Glutamatergic neuron (in vitro differentiated cells): ENCODE measurements around the gene ARHGAP23. TPM values are rescaled to one million over a fixed set of nuclear protein-coding genes. Genes with fewer than 3 reads are reported as not detected.
A peak's percentile ranks its signal among the peaks of the same experiment; 100 is the strongest.
"Not testable (repeated sequence)": the region's sequence is repeated elsewhere in the genome, so short reads cannot be mapped to it uniquely, and the experiment has no call there.

Experiments used
- DNase-seq: peaks from one replicate; pipeline ENCODE4 v3.0.0; 2022
- H3K27ac Mint-ChIP-seq: one replicate; pipeline ENCODE4 v1.8.0; 2020; ENCODE audit warnings: mild to moderate bottlenecking, mixed read lengths, inconsistent platforms; ENCODE audit not compliant: unreplicated experiment
- H3K27me3 Mint-ChIP-seq: one replicate; pipeline ENCODE4 v1.8.0; 2020; ENCODE audit warnings: mild to moderate bottlenecking, moderate library complexity, mixed read lengths, inconsistent platforms; ENCODE audit not compliant: unreplicated experiment
- H3K36me3 Mint-ChIP-seq: one replicate; pipeline ENCODE4 v1.8.0; 2020; ENCODE audit warnings: mild to moderate bottlenecking, mixed read lengths, inconsistent platforms; ENCODE audit not compliant: unreplicated experiment
- H3K4me1 Mint-ChIP-seq: one replicate; pipeline ENCODE4 v1.8.0; 2020; ENCODE audit warnings: mild to moderate bottlenecking, low read depth, mixed read lengths, inconsistent platforms; ENCODE audit not compliant: unreplicated experiment
- H3K4me3 Mint-ChIP-seq: one replicate; pipeline ENCODE4 v1.8.0; 2020; ENCODE audit warnings: mild to moderate bottlenecking, mixed read lengths, inconsistent platforms; ENCODE audit not compliant: unreplicated experiment
- H3K9me3 Mint-ChIP-seq: one replicate; pipeline ENCODE4 v1.8.0; 2020; ENCODE audit warnings: mild to moderate bottlenecking, moderate library complexity, mixed read lengths, inconsistent platforms; ENCODE audit not compliant: unreplicated experiment
- total RNA-seq: library from RNA; stranded (reverse); fragmentation: NEBNext Ultra II Directional; extraction: Animal tissue kit (Norgen Biotek cat#: 25700); gene quantifications from one replicate; pipeline ENCODE4 v1.2.1, GENCODE V29; 2021; ENCODE audit not compliant: unreplicated experiment
- TF ChIP-seq, protein P1 (sequence below): fragments of 200-600 bp; sonication (generic); IDR thresholded peaks from one replicate; pipeline ENCODE4 v1.5.0; 2021; ENCODE audit not compliant: partially characterized antibody, unreplicated experiment

ARHGAP23 gene
- total RNA-seq, 1 donor from 2014 or later: 23.6 TPM

DNA sequence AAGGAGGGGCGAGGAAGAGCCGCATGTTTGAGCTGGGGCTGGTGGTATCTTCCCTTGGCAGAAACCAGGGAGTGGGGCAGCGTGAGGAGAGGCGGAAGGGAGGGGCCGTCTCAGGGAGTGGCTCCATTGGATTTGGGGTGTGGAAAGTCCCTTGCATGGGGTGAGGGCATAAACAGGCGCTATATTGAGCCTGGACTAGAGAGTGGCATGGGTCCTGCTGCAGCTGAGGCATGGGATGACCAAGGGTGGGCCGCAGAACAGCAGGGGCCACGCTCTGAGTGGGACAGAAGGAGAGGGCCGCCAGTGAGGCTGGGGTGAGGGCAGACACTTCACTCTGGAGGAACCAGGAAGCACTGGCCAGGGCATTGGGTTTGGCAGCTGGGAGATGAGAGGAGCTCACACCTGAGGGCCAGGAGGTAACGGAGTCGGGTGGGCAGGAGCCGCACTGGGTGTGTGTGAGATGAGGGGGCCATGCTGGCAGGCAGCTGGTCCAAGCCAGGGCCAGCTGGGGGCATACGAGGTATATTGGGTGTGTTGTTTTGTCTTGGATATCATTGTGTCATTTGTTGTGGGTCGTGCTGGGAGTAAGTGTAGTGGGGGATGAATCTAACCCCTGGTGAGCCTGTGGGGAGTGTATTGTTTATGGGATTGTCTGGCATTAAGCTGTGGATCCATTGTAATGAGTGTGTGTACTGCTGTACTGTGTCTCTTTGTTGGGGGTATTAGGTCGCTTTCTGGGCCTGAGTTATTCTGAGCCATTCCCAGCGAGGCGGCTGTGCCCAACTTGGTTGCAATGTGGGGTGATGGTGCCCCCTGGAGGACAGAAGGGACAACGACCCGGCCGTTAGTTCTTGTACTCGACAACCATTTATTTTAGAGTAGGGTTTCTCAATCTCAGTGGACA, 56.2 kb downstream of the ARHGAP23 start:
- peaks cover 14% of the 10 kb centered on the region for H3K4me1 Mint-ChIP-seq
- H3K4me3 Mint-ChIP-seq, H3K9me3 Mint-ChIP-seq, H3K36me3 Mint-ChIP-seq: not testable (repeated sequence)
- peak; percentile 82 for DNase-seq
- peak overlapping the region; percentile 46 for H3K27ac Mint-ChIP-seq
- H3K27me3 Mint-ChIP-seq: peaks cover 11% of the 10 kb centered on the region
- TF ChIP-seq, protein P1, sequence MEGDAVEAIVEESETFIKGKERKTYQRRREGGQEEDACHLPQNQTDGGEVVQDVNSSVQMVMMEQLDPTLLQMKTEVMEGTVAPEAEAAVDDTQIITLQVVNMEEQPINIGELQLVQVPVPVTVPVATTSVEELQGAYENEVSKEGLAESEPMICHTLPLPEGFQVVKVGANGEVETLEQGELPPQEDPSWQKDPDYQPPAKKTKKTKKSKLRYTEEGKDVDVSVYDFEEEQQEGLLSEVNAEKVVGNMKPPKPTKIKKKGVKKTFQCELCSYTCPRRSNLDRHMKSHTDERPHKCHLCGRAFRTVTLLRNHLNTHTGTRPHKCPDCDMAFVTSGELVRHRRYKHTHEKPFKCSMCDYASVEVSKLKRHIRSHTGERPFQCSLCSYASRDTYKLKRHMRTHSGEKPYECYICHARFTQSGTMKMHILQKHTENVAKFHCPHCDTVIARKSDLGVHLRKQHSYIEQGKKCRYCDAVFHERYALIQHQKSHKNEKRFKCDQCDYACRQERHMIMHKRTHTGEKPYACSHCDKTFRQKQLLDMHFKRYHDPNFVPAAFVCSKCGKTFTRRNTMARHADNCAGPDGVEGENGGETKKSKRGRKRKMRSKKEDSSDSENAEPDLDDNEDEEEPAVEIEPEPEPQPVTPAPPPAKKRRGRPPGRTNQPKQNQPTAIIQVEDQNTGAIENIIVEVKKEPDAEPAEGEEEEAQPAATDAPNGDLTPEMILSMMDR: peak; percentile 81

DNA sequence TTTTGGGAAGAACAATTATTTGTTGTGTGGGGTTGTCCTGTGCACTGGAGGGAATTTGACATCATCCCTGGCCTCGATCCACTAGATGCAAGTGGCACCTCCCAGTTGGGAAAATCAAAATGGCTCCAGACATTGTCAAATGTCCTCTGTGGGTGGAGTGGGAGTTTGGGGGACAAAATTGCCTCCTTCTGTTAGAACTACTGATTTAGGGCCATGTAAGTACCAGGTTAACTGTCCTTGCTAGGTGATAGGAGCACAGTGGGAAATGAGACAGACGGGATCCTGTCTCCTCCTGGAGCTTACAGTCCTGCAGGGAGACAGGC, 56.8 kb downstream of the ARHGAP23 start:
- Mint-ChIP-seq H3K27ac (no peak overlapping the region), H3K4me3 (peak overlapping the region; percentile 14), H3K27me3 (peaks cover 11% of the 10 kb centered on the region), H3K4me1 (peaks cover 17% of the 10 kb centered on the region), H3K36me3 (no peaks in the 10 kb centered on the region), H3K9me3 (peaks cover 7% of the 10 kb centered on the region)
- no peak for DNase-seq
- TF ChIP-seq, protein P1: no peak

DNA sequence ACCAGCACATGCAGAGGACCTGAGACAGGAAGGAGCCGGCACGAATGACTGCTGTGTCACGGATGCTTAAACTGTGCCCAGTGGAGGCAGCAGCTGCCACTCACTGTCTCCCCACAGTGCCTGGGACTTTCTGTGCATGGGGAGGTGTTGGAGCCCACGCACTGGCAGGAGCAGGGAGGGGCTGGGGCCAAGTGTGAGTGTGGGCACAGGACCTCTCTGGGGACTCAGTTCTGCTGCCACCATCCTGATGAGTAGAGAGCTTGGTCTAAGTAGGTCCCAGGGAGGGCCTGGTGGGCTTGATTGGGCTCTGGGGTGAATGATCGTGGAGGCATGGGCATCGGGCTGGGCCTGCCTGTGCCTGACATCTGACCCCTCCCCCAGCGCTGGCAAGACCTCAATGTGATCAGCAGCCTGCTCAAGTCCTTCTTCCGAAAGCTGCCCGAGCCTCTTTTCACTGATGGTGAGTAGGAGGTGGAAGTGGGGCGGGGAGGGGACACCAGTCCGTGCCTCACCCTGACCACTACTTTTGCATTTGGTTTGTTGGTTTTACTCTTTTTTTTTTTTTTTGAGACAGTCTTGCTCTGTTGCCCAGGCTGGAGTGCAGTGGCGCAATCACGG, 57.5 kb downstream of the ARHGAP23 start:
- not testable (repeated sequence) for H3K4me3 Mint-ChIP-seq, H3K27ac Mint-ChIP-seq, DNase-seq, H3K36me3 Mint-ChIP-seq, H3K9me3 Mint-ChIP-seq
- peaks cover 11% of the 10 kb centered on the region for H3K27me3 Mint-ChIP-seq
- peaks cover 17% of the 10 kb centered on the region for H3K4me1 Mint-ChIP-seq

DNA sequence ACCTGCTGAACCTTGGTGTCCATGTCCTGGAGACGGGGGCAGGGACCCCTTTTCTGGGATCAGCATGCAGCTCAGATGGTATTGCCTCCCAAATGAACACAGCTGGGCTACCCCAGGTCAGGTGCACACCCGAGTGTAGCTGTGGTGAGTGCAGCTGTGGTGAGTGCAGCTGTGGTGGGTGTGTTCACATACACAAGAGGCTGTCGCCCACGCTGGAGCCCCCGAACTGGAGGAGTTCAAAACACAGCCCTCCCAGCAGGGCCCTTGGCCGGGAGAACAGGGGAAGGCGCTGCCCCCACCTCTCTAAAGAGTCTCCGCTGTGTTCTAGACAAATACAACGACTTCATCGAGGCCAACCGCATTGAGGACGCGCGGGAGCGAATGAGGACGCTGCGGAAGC, 61.5 kb downstream of the ARHGAP23 start:
- H3K36me3 Mint-ChIP-seq, DNase-seq, H3K4me3 Mint-ChIP-seq, H3K9me3 Mint-ChIP-seq, H3K27me3 Mint-ChIP-seq, H3K4me1 Mint-ChIP-seq, H3K27ac Mint-ChIP-seq: not testable (repeated sequence)

DNA sequence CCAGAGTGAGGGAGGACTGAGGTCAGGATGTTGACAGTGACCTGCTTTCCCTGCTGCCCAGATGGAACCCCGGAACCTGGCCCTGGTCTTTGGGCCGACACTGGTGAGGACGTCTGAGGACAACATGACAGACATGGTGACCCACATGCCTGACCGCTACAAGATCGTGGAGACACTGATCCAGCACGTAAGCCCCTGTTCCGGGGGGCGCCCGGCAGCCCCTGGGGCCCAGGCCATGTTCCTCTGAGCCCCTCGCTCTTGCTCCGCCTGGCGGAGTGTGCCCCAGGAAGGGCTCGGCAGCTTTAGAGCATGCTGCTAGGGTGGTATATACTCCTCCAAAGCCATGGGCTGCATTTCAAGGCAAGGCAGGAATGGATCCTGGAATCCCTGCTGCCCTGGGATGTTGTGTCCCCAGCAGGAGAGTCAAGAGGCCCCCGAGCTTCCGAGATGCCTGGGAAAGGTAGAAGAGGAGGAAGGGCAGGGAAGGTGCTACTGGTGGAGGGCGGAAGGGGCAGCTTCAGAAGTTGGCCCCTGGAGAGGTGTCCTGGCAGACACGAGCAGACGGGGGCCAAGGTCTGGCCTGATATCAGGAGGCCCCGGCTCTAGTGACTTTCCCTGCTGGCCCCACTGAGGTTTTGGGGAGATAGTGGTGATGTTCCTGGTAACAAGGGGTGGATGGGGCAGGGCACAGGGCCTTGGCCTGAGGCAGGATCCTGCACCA, 63.2 kb downstream of the ARHGAP23 start:
- not testable (repeated sequence) for DNase-seq, H3K27ac Mint-ChIP-seq, H3K9me3 Mint-ChIP-seq, H3K27me3 Mint-ChIP-seq, H3K36me3 Mint-ChIP-seq, H3K4me3 Mint-ChIP-seq, H3K4me1 Mint-ChIP-seq
- TF ChIP-seq, protein P1: peak; percentile 54

DNA sequence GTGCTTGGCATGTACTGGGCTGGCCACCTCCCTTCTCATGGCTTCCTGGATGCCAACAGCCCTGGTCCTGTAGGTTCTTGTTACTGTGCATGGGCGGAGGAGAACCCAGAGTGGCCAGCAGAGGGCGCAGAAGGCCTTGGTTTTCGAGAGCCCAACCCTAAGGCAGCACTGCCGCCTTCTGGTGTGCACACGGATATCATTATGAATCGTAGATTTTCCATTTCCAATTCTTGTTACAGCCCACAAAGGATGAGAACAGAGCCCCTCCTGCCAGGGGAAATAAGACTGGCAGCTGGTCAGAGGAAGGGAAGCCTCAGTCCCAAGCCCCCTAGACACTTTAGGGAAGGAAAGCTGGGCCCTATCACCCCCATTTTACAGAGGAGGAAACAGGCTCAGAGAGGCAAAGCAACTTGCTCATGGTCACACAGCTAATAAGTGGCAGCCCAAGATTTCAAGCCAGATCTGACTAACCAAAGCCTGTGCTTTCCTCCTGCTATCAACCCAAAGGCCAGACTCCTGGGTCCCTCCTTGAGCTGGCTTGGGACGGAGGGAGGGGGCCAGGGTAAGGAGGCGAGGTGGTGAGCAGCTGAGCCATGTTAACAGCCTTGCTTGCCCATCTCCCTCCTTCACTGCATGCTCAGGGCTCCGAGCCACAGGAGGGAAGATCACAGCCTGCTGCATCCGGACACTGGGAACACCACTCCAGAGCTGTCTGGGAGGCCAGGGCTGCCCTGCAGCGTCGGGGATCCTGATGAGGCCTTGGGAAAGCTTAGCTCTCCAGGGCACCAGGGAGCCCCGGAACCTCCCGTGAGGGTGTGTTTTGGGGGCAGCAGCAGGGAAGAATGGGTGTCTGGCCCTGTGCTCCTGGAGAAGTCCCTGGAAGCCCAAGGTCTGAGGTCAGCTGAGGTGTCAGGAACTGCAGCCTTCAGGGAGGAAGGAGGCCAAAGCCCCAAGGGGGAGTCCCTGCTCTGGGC, 64.1 kb downstream of the ARHGAP23 start:
- H3K4me3 Mint-ChIP-seq, H3K9me3 Mint-ChIP-seq, H3K27ac Mint-ChIP-seq, H3K27me3 Mint-ChIP-seq, H3K36me3 Mint-ChIP-seq, H3K4me1 Mint-ChIP-seq: not testable (repeated sequence)
- peak; percentile 96 for DNase-seq

DNA sequence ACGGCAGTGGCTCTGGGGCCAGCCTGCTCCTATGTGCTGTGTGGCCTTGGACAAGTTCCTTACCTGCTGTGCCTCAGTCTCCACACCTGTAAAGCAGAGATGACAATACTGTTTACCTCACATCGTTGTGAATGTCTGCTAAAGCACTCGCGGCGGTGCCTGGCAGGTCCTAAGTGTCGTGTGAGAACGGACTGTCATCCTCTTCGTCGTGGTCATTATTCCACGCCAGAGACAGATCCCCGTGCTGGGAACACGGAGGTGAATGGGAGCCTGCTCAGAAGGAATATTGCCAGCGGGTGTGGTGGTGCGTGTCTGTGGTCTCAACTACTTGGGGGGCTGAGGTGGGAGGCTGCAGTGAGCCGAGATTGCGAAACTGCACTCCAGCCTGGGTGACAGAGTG, 65.9 kb downstream of the ARHGAP23 start:
- not testable (repeated sequence) for H3K27me3 Mint-ChIP-seq, H3K27ac Mint-ChIP-seq, DNase-seq, H3K9me3 Mint-ChIP-seq, H3K4me3 Mint-ChIP-seq, H3K36me3 Mint-ChIP-seq, H3K4me1 Mint-ChIP-seq

DNA sequence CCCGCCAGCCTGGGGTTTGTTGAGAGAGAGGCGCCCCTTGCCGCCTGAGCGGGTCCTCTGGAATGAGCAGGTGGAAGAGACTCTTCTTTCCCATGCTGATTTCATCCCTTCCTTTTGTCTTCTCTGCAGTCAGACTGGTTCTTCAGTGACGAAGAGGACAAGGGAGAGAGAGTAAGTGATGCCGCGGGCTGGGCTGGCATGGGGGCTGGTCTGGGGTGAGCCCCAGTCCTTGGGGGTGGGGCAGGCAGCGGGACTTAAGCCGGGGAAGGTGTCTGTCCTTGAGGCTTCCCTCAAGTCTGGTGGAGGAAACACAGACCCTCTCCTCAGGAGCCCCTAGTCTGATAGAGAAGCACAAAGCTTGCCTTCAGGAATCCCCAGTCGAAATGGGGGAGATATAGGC, 69.4 kb downstream of the ARHGAP23 start:
- not testable (repeated sequence) for H3K27me3 Mint-ChIP-seq, H3K4me1 Mint-ChIP-seq, H3K36me3 Mint-ChIP-seq, H3K27ac Mint-ChIP-seq, H3K4me3 Mint-ChIP-seq, H3K9me3 Mint-ChIP-seq, DNase-seq
